Endothelial cell of umbilical vein (primary cell): ENCODE data around the gene CLEC16A. TPM values are rescaled to one million over a fixed set of nuclear protein-coding genes. Genes with fewer than 3 reads are reported as not detected.

ENCODE experiments used
- BruUV-seq: library from RNA; stranded (reverse); fragments of 400-500 nt; replicated peaks from 2 replicates; lab custom pipeline; 2021; lab: Mats Ljungman, UMichigan
- CTCF ChIA-PET: fragments of 300-600, 350-600 bp; sonication (Branson Sonifier 250); formaldehyde crosslinking; loops from one replicate; lab custom pipeline; 2021; ENCODE audit warnings: antibody characterized with exemption, inconsistent platforms; lab: Charles Lee
- POLR2A ChIA-PET: fragments of 300-600, 350-600 bp; sonication (Branson Sonifier 250); formaldehyde crosslinking; loops from one replicate; lab custom pipeline; 2021; ENCODE audit warnings: antibody characterized with exemption, inconsistent platforms; lab: Charles Lee
- DNase-seq: peaks from one replicate; pipeline ENCODE4 v3.0.0-alpha.2; 2011; ENCODE audit warnings: low read depth, low spot score
- FAIRE-seq: peaks from 2 replicates; lab custom pipeline; 2011; peaks lifted over from hg19 to GRCh38; lab: Jason Lieb, UNC
- H2AFZ ChIP-seq: 2 replicates; pipeline ENCODE4 v1.6.0; 2012; ENCODE audit warnings: low read depth, low read length, control low read depth, inconsistent platforms
- H3K27ac ChIP-seq: 2 replicates; pipeline ENCODE4 v1.5.1; 2011; ENCODE audit warnings: low read depth, mild to moderate bottlenecking, control low read depth, low read length, moderate library complexity; ENCODE audit not compliant: insufficient read depth
- H3K27me3 ChIP-seq, 2 experiments: 2 replicates each; pipeline versions ENCODE4 v1.6.0 to v1.6.1; 2011; ENCODE audit warnings: low read length in 2 of 2, mixed read lengths in 1 of 2; ENCODE audit not compliant: control insufficient read depth in 2 of 2, insufficient read depth in 2 of 2
- H3K36me3 ChIP-seq, 2 experiments: 2 replicates in 1 of 2; 3 replicates in 1 of 2; pipeline ENCODE4 v1.5.1; 2011; ENCODE audit warnings: low read length in 2 of 2, mild to moderate bottlenecking in 1 of 2, moderate library complexity in 1 of 2; ENCODE audit not compliant: control insufficient read depth in 2 of 2, insufficient read depth in 2 of 2; ENCODE audit errors: extremely low read depth in 1 of 2
- H3K4me1 ChIP-seq: 3 replicates; pipeline ENCODE4 v1.5.1; 2011; ENCODE audit warnings: mild to moderate bottlenecking, low read length; ENCODE audit not compliant: control insufficient read depth, insufficient read depth; ENCODE audit errors: extremely low read depth
- H3K4me2 ChIP-seq: 2 replicates; pipeline ENCODE4 v1.6.1; 2011; ENCODE audit warnings: low read length, control low read depth, mixed read lengths; ENCODE audit not compliant: insufficient read depth
- H3K4me3 ChIP-seq, 3 experiments: fragments of 200-600 bp in 1 of 3; sonication (generic), shearing (Covaris generic) in 1 of 3; replicated peaks in 1 of 3; 2 replicates each; pipeline ENCODE4 v1.5.1; 2011 to 2016; ENCODE audit warnings: control low read depth in 3 of 3, low read length in 3 of 3, mild to moderate bottlenecking in 2 of 3, inconsistent platforms in 1 of 3, low read depth in 1 of 3, moderate library complexity in 1 of 3; ENCODE audit not compliant: insufficient read depth in 1 of 3
- H3K79me2 ChIP-seq: 2 replicates; pipeline ENCODE4 v1.6.0; 2012; ENCODE audit warnings: low read length, inconsistent platforms; ENCODE audit not compliant: control insufficient read depth, insufficient read depth
- H3K9ac ChIP-seq: replicated peaks from 2 replicates; pipeline ENCODE3; 2011; ENCODE audit warnings: low read length, control low read depth; ENCODE audit not compliant: insufficient read depth; ENCODE audit errors: extremely low read depth
- H3K9me1 ChIP-seq: replicated peaks from 3 replicates; pipeline ENCODE4 v1.6.0; 2011; ENCODE audit warnings: mild to moderate bottlenecking, low read length; ENCODE audit not compliant: control insufficient read depth, insufficient read depth; ENCODE audit errors: extremely low read depth
- H3K9me3 ChIP-seq: replicated peaks from 2 replicates; pipeline ENCODE4 v1.5.1; 2012; ENCODE audit warnings: low read length, inconsistent platforms; ENCODE audit not compliant: control insufficient read depth, insufficient read depth
- H4K20me1 ChIP-seq: replicated peaks from 2 replicates; pipeline ENCODE3; 2011; ENCODE audit warnings: mild to moderate bottlenecking, low read length; ENCODE audit not compliant: control insufficient read depth, insufficient read depth; ENCODE audit errors: extremely low read depth
- CTCF ChIP-seq, 2 donors: IDR thresholded peaks; 1 replicate in 1 of 2; 2 replicates in 1 of 2; pipeline ENCODE4 v1.5.1; 2011; ENCODE audit warnings: low read length in 2 of 2, mild to moderate bottlenecking in 2 of 2, moderate library complexity in 2 of 2, control low read depth in 1 of 2, inconsistent platforms in 1 of 2, low read depth in 1 of 2; ENCODE audit not compliant: insufficient read depth in 1 of 2; ENCODE audit errors: extremely low read depth in 1 of 2
- EZH2 ChIP-seq: IDR thresholded peaks from 2 replicates; pipeline ENCODE4 v1.6.1; 2012; ENCODE audit warnings: borderline replicate concordance, low read depth, mild to moderate bottlenecking, moderate library complexity, low read length, inconsistent platforms; ENCODE audit not compliant: severe bottlenecking
- FOS ChIP-seq: IDR thresholded peaks from 2 replicates; pipeline ENCODE4 v1.6.1; 2011; ENCODE audit warnings: mild to moderate bottlenecking, low read length, moderate library complexity, borderline replicate concordance; ENCODE audit not compliant: insufficient read depth
- GATA2 ChIP-seq: IDR thresholded peaks from 2 replicates; pipeline ENCODE4 v1.7.0; 2011; ENCODE audit warnings: low read depth, mild to moderate bottlenecking, moderate library complexity, mixed read lengths, low read length; ENCODE audit not compliant: insufficient read length, insufficient read depth
- JUN ChIP-seq: IDR thresholded peaks from 2 replicates; pipeline ENCODE4 v1.6.1; 2011; ENCODE audit warnings: borderline replicate concordance, low read depth; ENCODE audit not compliant: insufficient read length, insufficient read depth
- MAX ChIP-seq: IDR thresholded peaks from 2 replicates; pipeline ENCODE4 v1.6.1; 2011; ENCODE audit not compliant: insufficient read depth, insufficient read length
- MYC ChIP-seq: IDR thresholded peaks from one replicate; pipeline ENCODE4 v1.6.1; 2011; ENCODE audit warnings: mild to moderate bottlenecking, low read depth, low read length
- POLR2A ChIP-seq: IDR thresholded peaks from 2 replicates; pipeline ENCODE4 v1.6.1; 2012; ENCODE audit warnings: low read depth, mild to moderate bottlenecking, control low read depth, low read length
- POLR2AphosphoS5 ChIP-seq: IDR thresholded peaks from 2 replicates; pipeline ENCODE4 v1.6.1; 2012; ENCODE audit warnings: low read depth, mild to moderate bottlenecking, control low read depth, low read length, moderate library complexity; ENCODE audit not compliant: insufficient read depth
- dilution Hi-C: fragments of 300-500 bp; cut with MboI; formaldehyde crosslinking; loops from one replicate; pipeline ENCODE4 v1.15.0; 2019; ENCODE audit warnings: low sequenced_read_pairs; ENCODE audit not compliant: extremely low pct_ligation_motif_present
- intact Hi-C: fragments of 100-400 bp; cut with micrococcal nuclease; formaldehyde crosslinking; loops from one replicate; pipeline ENCODE4 v1.10.0; 2022
- polyA plus RNA-seq, 4 experiments: library from polyadenylated mRNA; depleted of rRNA in 3 of 4; stranded (reverse) in 3 of 4; unstranded in 1 of 4; fragments of >200 nt; gene quantifications; 2 replicates each; pipeline versions ENCODE4 v1.2.1 to v1.2.3, GENCODE V29; 2011 to 2012; ENCODE audit warnings: missing spikeins in 1 of 4
- total RNA-seq: library from RNA; stranded (reverse); gene quantifications from 2 replicates; pipeline ENCODE4 v1.2.3, GENCODE V29; 2021

Gene CLEC16A
- total and polyA plus RNA-seq, 2 donors (not counting 3 experiments of a cell fraction or from before 2014, with no cell fraction given), result 11.4 to 23.3 TPM

- FAIRE-seq, result no peak
- H3K79me2 ChIP-seq, result no peaks in the 10 kb centered on the region
Observed at GRCh38 chr16:10972819-10973464, 28.6 kb downstream of the CLEC16A start.

More at GRCh38 chr16:10972819-10973464, 28.6 kb downstream of the CLEC16A start:
- Histone ChIP-seq H4K20me1 (no peaks in the 10 kb centered on the region), H3K9ac (no peak overlapping the region), H3K27ac (no peak overlapping the region), H3K9me1 (no peaks in the 10 kb centered on the region), H3K4me2 (no peak overlapping the region), H3K9me3 (no peaks in the 10 kb centered on the region), H3K27me3 (no peaks in the 10 kb centered on the region), H3K4me1 (no peaks in the 10 kb centered on the region), H2AFZ (no peak overlapping the region), H3K36me3 (peaks cover 0 to 8% of the 10 kb centered on the region in 2 experiments), H3K4me3 (no peak overlapping the region)
- intact Hi-C loops, result loop anchor here (5.0 kb wide), 1 partner anchor 129 kb away; no protein-coding TSS in a partner anchor
- no peak for DNase-seq
- dilution Hi-C loops, result no loop called here
- POLR2A ChIA-PET, result no interaction called here
- CTCF ChIA-PET, result interaction anchor here (2.1 to 12.3 kb wide), 2 partner anchors 284 to 383 kb away, joined by 28 to 347 read pairs; partner anchors contain the start of gene SOCS1
- BruUV-seq, result no TSS peak
- TF ChIP-seq MAX, result no peak
- no peak for TF ChIP-seq GATA2
- no peak for TF ChIP-seq FOS
- no peak for TF ChIP-seq POLR2A
- TF ChIP-seq POLR2AphosphoS5, result no peak
- no peak for TF ChIP-seq CTCF (IDR thresholded peaks at IDR 0.05; ENCODE audit: extremely low read depth in 1 of 2, insufficient read depth in 1 of 2, low read depth in 1 of 2, low read length in 2 of 2)
- TF ChIP-seq EZH2, result no peak
- no peak for TF ChIP-seq JUN
- no peak for TF ChIP-seq MYC
